Fibroblast of lung (primary cell): ENCODE data around the gene SLC8A3. TPM values are rescaled to one million over a fixed set of nuclear protein-coding genes. Genes with fewer than 3 reads are reported as not detected.

Experiments used
- DNase-seq, 2 donors: peaks; one replicate each; pipeline versions ENCODE4 v3.0.0 to v3.0.0-alpha.2; 2010; ENCODE audit warnings: low read depth in 2 of 2
- H2AFZ ChIP-seq: 2 replicates; pipeline ENCODE4 v1.5.1; 2012; ENCODE audit warnings: low read length, control low read depth, inconsistent platforms
- H3K27ac ChIP-seq: 2 replicates; pipeline ENCODE4 v1.5.1; 2011; ENCODE audit warnings: low read length, control low read depth; ENCODE audit not compliant: insufficient read depth
- H3K27me3 ChIP-seq: 2 replicates; pipeline ENCODE4 v1.5.1; 2011; ENCODE audit warnings: mild to moderate bottlenecking, low read length; ENCODE audit not compliant: control insufficient read depth, insufficient read depth
- H3K36me3 ChIP-seq: 2 replicates; pipeline ENCODE4 v1.5.1; 2011; ENCODE audit warnings: low read length; ENCODE audit not compliant: control insufficient read depth, insufficient read depth
- H3K4me1 ChIP-seq: 2 replicates; pipeline ENCODE4 v1.5.1; 2011; ENCODE audit warnings: low read length; ENCODE audit not compliant: control insufficient read depth, insufficient read depth; ENCODE audit errors: extremely low read depth
- H3K4me2 ChIP-seq: 2 replicates; pipeline ENCODE4 v1.5.1; 2011; ENCODE audit warnings: low read length, control low read depth; ENCODE audit not compliant: insufficient read depth; ENCODE audit errors: extremely low read depth
- H3K4me3 ChIP-seq, 4 experiments: fragments of 200-600 bp in 1 of 4; sonication (generic) in 1 of 4; replicated peaks in 1 of 4; 2 replicates each; pipeline ENCODE4 v1.5.1; 2011 to 2016; ENCODE audit warnings: low read length in 4 of 4, low read depth in 3 of 4, mild to moderate bottlenecking in 3 of 4, control low read depth in 2 of 4, inconsistent platforms in 1 of 4, mixed read lengths in 1 of 4; ENCODE audit not compliant: insufficient read depth in 1 of 4; ENCODE audit errors: control extremely low read depth in 1 of 4
- H3K79me2 ChIP-seq: 2 replicates; pipeline ENCODE4 v1.5.1; 2012; ENCODE audit warnings: mild to moderate bottlenecking, low read length, inconsistent platforms; ENCODE audit not compliant: control insufficient read depth, insufficient read depth
- H3K9ac ChIP-seq: 2 replicates; pipeline ENCODE4 v1.5.1; 2011; ENCODE audit warnings: mild to moderate bottlenecking, low read length, control low read depth; ENCODE audit not compliant: insufficient read depth
- H3K9me3 ChIP-seq: 2 replicates; pipeline ENCODE4 v1.5.1; 2012; ENCODE audit warnings: low read depth, low read length; ENCODE audit not compliant: control insufficient read depth, insufficient read depth
- H4K20me1 ChIP-seq: 2 replicates; pipeline ENCODE4 v1.5.1; 2011; ENCODE audit warnings: low read length; ENCODE audit not compliant: control insufficient read depth, insufficient read depth; ENCODE audit errors: extremely low read depth
- EZH2 ChIP-seq: IDR thresholded peaks from 2 replicates; pipeline ENCODE4 v1.5.1; 2012; ENCODE audit warnings: low read length, control low read depth, mild to moderate bottlenecking; ENCODE audit errors: missing control alignments
- polyA plus RNA-seq, 2 donors: library from polyadenylated mRNA; depleted of rRNA in 1 of 2; stranded (reverse) in 1 of 2; unstranded in 1 of 2; fragments of >200 nt; gene quantifications; 2 replicates each; pipeline ENCODE4 v1.2.1, GENCODE V29; 2011 to 2012; ENCODE audit warnings: missing spikeins in 1 of 2
- total RNA-seq: library from RNA; depleted of rRNA; stranded (reverse); fragments of >200 nt; gene quantifications from 2 replicates; pipeline ENCODE4 v1.2.1, GENCODE V29; 2014
- TF ChIP-seq, protein P1 (sequence below), 2 donors: IDR thresholded peaks in 1 of 2; conservative IDR thresholded peaks in 1 of 2; 1 replicate in 1 of 2; 2 replicates in 1 of 2; pipeline ENCODE4 v1.5.1; 2011 to 2012; ENCODE audit warnings: low read length in 2 of 2, control low read depth in 1 of 2, inconsistent platforms in 1 of 2, low read depth in 1 of 2, mild to moderate bottlenecking in 1 of 2

SLC8A3 gene
- total and polyA plus RNA-seq, 2 donors (not counting 1 experiment from before 2014, with no cell fraction given), result under 0.01 to 0.03 TPM

- Histone ChIP-seq H3K4me3 (no peak overlapping the region), H3K4me1 (no peaks in the 10 kb centered on the region), H3K36me3 (no peaks in the 10 kb centered on the region), H2AFZ (no peak overlapping the region), H3K4me2 (no peak overlapping the region), H3K79me2 (no peaks in the 10 kb centered on the region), H3K9ac (no peak overlapping the region), H3K27me3 (no peaks in the 10 kb centered on the region), H3K27ac (no peak overlapping the region), H4K20me1 (no peaks in the 10 kb centered on the region), H3K9me3 (no peaks in the 10 kb centered on the region)
- no peak for DNase-seq
- TF ChIP-seq, protein P1, sequence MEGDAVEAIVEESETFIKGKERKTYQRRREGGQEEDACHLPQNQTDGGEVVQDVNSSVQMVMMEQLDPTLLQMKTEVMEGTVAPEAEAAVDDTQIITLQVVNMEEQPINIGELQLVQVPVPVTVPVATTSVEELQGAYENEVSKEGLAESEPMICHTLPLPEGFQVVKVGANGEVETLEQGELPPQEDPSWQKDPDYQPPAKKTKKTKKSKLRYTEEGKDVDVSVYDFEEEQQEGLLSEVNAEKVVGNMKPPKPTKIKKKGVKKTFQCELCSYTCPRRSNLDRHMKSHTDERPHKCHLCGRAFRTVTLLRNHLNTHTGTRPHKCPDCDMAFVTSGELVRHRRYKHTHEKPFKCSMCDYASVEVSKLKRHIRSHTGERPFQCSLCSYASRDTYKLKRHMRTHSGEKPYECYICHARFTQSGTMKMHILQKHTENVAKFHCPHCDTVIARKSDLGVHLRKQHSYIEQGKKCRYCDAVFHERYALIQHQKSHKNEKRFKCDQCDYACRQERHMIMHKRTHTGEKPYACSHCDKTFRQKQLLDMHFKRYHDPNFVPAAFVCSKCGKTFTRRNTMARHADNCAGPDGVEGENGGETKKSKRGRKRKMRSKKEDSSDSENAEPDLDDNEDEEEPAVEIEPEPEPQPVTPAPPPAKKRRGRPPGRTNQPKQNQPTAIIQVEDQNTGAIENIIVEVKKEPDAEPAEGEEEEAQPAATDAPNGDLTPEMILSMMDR (conservative IDR thresholded peaks at IDR 0.05 in 1 of 2, IDR thresholded peaks at IDR 0.05 in 1 of 2; ENCODE audit: low read depth in 1 of 2, low read length in 2 of 2), result peak; percentile 47 to 75
- TF ChIP-seq EZH2, result no peak
Measured at GRCh38 chr14:70013271-70013873, 175.4 kb downstream of the SLC8A3 start.

DNA sequence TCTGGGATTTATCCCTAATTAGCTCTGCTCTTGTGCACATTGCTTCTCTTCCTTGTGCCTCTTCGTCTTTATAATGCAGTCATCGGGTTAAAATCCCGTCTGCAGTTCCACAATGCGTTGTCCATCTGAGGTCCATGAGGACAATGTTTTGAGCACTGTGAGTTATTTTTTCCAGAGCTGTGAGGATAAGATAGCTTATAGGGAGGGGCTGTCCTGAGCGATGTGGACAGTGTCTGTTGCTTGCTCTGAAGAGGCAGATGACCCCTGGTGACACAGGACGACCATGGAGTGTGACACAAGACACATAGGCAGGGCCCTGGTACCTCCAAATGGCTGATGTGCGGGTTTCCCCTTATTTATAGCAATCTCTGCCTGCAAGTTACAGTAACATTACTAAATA is 177.0 kb downstream of the SLC8A3 start:
- H3K9me3 ChIP-seq, result no peaks in the 10 kb centered on the region
- TF ChIP-seq, protein P1 (conservative IDR thresholded peaks at IDR 0.05 in 1 of 2, IDR thresholded peaks at IDR 0.05 in 1 of 2; ENCODE audit: low read depth in 1 of 2, low read length in 2 of 2), result no peak
- no peak for TF ChIP-seq EZH2
- no peaks in the 10 kb centered on the region for H3K79me2 ChIP-seq
- no peaks in the 10 kb centered on the region for H3K36me3 ChIP-seq
- H3K27ac ChIP-seq, result no peak overlapping the region
- no peak overlapping the region for H2AFZ ChIP-seq
- no peak overlapping the region for H3K9ac ChIP-seq
- no peaks in the 10 kb centered on the region for H3K4me1 ChIP-seq
- no peak overlapping the region for H3K4me2 ChIP-seq
- H4K20me1 ChIP-seq, result no peaks in the 10 kb centered on the region
- no peak for DNase-seq
- H3K27me3 ChIP-seq, result no peaks in the 10 kb centered on the region
- H3K4me3 ChIP-seq, result no peak overlapping the region

- H3K4me1 ChIP-seq, result no peaks in the 10 kb centered on the region
- no peak overlapping the region for H3K9ac ChIP-seq
Measured at GRCh38 chr14:70011098-70011497, 177.7 kb downstream of the SLC8A3 start.

More at GRCh38 chr14:70011098-70011497, 177.7 kb downstream of the SLC8A3 start:
- no peak overlapping the region for H2AFZ ChIP-seq
- TF ChIP-seq, protein P1 (conservative IDR thresholded peaks at IDR 0.05 in 1 of 2, IDR thresholded peaks at IDR 0.05 in 1 of 2; ENCODE audit: low read depth in 1 of 2, low read length in 2 of 2), result no peak
- no peak for TF ChIP-seq EZH2
- no peak for DNase-seq
- no peak overlapping the region for H3K27ac ChIP-seq
- H3K9me3 ChIP-seq, result no peaks in the 10 kb centered on the region
- H3K4me2 ChIP-seq, result no peak overlapping the region
- no peaks in the 10 kb centered on the region for H3K36me3 ChIP-seq
- no peak overlapping the region for H3K4me3 ChIP-seq
- no peaks in the 10 kb centered on the region for H3K27me3 ChIP-seq
- no peaks in the 10 kb centered on the region for H3K79me2 ChIP-seq
- H4K20me1 ChIP-seq, result no peaks in the 10 kb centered on the region
